ENCODE data around the gene UNKL.

- TF ChIP-seq, protein P1, sequence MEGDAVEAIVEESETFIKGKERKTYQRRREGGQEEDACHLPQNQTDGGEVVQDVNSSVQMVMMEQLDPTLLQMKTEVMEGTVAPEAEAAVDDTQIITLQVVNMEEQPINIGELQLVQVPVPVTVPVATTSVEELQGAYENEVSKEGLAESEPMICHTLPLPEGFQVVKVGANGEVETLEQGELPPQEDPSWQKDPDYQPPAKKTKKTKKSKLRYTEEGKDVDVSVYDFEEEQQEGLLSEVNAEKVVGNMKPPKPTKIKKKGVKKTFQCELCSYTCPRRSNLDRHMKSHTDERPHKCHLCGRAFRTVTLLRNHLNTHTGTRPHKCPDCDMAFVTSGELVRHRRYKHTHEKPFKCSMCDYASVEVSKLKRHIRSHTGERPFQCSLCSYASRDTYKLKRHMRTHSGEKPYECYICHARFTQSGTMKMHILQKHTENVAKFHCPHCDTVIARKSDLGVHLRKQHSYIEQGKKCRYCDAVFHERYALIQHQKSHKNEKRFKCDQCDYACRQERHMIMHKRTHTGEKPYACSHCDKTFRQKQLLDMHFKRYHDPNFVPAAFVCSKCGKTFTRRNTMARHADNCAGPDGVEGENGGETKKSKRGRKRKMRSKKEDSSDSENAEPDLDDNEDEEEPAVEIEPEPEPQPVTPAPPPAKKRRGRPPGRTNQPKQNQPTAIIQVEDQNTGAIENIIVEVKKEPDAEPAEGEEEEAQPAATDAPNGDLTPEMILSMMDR (conservative IDR thresholded peaks at IDR 0.05 in 1 of 2, IDR thresholded peaks at IDR 0.05 in 1 of 2; ENCODE audit: extremely low read depth in 1 of 2, insufficient read depth in 1 of 2, low read depth in 1 of 2, low read length in 2 of 2) = no peak
- TF ChIP-seq EZH2 (IDR thresholded peaks at IDR 0.05; ENCODE audit: borderline replicate concordance, low read length) = no peak
Observed at GRCh38 chr16:1324286-1324826, 90.1 kb downstream of the UNKL start.
